ENCODE results near the gene CCL3.
A peak's percentile ranks its signal among the peaks of the same experiment; 100 is the strongest.
"Not testable (repeated sequence)": the region's sequence is repeated elsewhere in the genome, so short reads cannot be mapped to it uniquely, and the experiment has no call there.

The CCL3 gene

GRCh38 chr17:36089888-36090836, at the start of gene CCL3:
TSS of gene CCL3 (minus strand) at chr17:36090143. CDS start at chr17:36090058, 85 bp downstream.
- DNase-seq = peak; percentile 6

DNA sequence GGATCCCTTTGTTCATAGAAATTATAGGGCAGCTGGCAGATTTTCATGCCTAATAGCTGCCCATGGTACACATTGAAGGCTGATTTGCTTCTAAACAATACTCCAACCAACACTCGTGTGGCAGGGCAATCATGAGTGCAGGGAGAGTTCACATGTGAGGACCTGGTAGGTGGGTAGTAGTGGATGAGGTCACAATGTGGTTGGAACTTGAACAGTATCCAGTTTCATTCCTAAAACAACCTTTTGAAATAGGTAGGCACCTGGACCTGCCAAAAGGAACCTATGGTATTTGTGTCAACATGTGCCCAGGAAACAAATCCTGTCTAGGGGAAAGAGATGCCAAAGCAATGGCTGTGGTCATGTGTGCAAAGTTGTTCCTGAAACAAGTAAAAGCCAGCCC, 46.5 kb upstream of the CCL3 start:
- no peak for DNase-seq

DNA sequence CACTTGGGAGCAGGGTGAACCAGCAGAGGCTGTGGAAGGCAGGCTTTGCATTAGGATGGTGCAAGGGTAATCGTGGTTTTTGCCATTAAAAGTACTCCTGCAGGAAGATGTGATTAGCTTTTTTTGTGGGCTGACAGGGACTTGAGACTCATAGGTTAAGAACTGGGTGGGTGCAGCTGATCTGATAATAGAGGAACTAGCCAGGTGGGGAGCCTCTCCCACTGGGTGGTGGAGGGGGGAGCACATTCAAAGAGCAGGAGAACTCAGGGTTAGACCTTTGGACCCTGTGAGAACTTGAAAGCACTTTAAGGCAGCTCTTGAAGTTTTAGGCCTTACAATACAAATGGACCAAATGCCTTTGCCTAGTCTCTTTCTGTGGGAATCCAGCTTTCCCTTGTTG, 46.1 kb upstream of the CCL3 start:
- no peak for DNase-seq

GRCh38 chr17:36135465-36135864, 45.5 kb upstream of the CCL3 start:
- no peak for DNase-seq

DNA sequence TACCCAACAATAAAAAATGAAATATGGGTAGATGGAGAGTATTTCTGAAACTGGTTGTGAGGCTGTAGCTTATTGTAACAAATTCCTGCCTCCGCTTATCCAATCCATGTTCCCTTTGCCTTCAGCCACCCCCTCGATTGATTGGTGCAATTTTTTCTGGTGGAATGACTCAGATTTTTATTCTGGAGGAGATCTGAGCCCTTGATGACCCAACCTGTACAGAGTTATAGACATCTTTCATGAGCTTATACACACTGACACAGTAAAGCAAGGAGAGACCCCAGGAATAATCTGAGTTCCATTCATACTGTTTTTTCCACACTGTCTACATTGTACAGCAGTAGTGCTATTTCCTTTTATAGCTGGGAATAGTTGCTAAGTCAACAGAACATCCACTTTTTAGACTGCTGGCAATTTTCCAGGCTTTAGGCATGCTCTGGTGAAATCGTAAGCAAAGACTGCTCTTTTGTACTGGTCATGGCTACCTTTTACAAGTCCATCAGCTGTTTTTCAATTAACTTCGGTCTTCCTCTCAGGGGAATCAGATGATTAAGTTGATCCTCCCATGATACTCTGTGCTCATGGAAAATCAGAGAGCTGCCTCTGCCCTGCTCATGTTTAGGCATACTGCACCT, 43.8 kb upstream of the CCL3 start:
- DNase-seq = no peak

DNA sequence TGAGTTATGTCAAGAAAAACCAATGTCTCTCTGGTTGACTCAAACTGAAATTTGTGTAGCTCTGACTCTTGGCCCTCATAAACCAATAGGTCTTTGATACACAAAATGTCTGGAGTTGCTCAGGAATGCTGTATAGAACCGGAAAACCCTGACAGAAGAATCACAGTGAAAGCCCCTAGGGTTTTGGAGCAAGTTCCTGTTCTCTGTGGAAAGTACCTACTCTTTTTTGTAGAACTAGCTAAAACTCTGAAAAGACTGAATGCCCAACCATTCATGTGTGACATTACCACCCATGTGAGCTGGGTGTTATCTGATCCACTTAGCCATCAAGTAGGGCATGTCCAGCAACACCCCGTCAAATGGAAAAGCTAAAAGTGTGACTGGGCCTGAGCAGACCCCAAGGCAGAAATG, 42.5 kb upstream of the CCL3 start:
- no peak for DNase-seq

DNA sequence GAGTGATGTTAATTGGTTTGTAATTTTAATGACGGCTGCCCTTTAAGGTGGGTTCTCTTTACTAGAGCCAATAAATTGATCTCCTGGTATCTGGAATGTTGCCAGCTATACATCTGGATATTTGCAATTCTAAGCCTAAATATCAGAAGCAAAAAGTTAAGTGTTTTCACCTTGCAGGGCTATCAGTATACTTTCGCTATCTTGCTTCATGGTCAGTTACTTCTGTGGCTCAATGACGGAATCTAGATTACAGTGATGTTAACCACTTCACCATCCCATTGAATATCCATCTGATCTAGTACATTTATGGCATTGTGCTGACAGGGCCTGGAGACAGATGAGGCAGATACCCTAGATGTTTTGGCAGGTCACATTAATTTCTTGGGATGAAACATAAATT, 42.0 kb upstream of the CCL3 start:
- DNase-seq = no peak

- no peak for DNase-seq
These were observed 41.5 kb upstream of the CCL3 start for GRCh38 chr17:36131421-36131820.

DNA sequence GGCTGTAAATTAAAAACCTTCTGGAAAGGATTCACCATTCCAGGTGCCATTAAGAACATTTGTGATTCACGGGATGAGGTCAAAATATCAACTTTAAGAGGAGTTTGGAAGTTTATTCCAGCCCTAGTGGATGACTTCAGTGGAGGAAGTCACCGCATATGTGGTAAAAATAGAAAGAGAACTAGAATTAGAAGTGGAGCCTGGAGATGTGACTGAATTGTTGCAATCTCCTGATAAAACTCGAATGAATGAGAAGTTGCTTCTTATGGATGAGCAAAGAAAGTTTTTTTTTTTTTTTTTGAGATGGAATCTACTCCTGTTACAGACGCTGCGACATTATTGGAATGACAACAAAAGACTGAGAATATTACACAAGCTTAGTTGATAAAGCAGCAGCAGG, 40.4 kb upstream of the CCL3 start:
- no peak for DNase-seq

- DNase-seq = no peak
These were observed 39.7 kb upstream of the CCL3 start for GRCh38 chr17:36129616-36130015.

GRCh38 chr17:36128411-36128978, 38.6 kb upstream of the CCL3 start:
- DNase-seq = no peak

- DNase-seq = no peak
These were observed 38.0 kb upstream of the CCL3 start for GRCh38 chr17:36127911-36128310.

DNA sequence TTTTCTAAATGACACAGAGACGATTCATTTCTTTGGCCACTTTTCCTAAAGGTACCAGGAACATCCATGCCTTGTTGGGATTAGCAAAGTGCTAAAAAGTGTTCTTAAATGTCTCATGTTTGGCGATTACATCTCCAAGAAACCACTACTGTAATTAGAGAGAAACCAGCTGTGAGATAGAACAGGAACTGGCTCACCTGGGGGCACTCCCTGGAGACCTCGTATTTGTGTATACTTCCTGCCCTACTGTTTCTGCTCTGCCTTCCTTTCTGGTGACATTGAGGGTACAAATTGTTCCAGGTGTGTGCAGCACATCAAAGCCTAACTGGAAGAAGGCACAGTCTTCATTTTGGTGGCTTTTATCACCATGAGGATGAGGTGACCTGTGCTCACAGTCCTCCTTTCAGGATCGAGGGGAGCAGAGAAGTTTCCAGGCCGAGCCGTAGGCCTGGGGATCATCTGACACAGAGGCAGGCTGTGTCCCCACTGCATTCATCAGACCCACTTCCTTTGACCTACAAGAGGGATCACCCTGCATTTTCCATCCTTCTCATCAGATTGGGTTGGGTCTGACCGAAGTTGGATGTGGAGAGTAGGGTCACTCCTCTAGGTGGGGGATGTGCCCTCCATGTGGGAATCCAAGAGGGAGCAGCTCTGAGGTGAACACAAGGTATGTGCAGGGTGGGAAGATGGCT, 37.4 kb upstream of the CCL3 start:
- DNase-seq = no peak

- DNase-seq = no peak
These were observed 35.2 kb upstream of the CCL3 start for GRCh38 chr17:36124879-36125824.

- no peak for DNase-seq
These were observed 33.5 kb upstream of the CCL3 start for GRCh38 chr17:36123431-36123830.

DNA sequence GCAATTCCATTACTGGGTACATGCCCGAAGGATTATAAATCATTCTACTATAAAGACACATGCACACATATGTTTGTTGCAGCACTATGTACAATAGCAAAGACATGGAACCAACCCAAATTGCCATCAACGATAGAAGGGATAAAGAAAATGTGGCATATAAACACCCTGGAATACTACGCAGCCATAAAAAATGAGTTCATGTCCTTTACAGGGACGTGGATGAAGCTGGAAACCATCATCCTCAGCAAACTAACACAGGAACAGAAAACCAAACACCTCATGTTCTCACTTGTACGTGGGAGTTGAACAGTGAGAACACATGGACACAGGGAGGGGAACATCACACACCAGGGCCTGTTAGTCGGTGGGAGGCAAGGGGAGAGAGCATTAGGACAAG, 31.2 kb upstream of the CCL3 start:
- DNase-seq = not testable (repeated sequence)

GRCh38 chr17:36120221-36120620, 30.3 kb upstream of the CCL3 start:
- no peak for DNase-seq

- DNase-seq = no peak
These were observed 28.8 kb upstream of the CCL3 start for GRCh38 chr17:36118477-36119353.

- no peak for DNase-seq
These were observed 27.8 kb upstream of the CCL3 start for GRCh38 chr17:36117505-36118382.

DNA sequence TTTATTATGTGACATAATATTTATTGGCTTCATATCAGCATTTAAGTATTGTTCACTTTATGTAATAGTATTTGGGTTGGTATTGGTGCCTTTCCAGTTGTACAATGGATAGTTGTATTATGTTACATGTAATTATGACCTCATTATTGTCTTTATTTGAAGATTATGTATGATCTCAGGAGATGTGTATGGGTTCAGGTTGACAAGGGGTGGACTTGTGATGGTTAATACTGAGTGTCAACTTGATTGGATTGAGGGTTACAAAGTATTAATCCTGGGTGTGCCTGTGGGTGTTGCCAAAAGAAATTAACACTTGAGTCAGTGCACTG, 25.7 kb upstream of the CCL3 start:
- DNase-seq = not testable (repeated sequence)
